Epidermal melanocyte (primary cell): ENCODE data around the gene ABCB9.
A peak's percentile ranks its signal among the peaks of the same experiment; 100 is the strongest.
"Not testable (repeated sequence)": the region's sequence is repeated elsewhere in the genome, so short reads cannot be mapped to it uniquely, and the experiment has no call there.

Experiments used
- DNase-seq: peaks from one replicate; pipeline ENCODE4 v3.0.0; 2011; ENCODE audit warnings: low spot score; ENCODE audit not compliant: insufficient read length

Gene ABCB9

DNA sequence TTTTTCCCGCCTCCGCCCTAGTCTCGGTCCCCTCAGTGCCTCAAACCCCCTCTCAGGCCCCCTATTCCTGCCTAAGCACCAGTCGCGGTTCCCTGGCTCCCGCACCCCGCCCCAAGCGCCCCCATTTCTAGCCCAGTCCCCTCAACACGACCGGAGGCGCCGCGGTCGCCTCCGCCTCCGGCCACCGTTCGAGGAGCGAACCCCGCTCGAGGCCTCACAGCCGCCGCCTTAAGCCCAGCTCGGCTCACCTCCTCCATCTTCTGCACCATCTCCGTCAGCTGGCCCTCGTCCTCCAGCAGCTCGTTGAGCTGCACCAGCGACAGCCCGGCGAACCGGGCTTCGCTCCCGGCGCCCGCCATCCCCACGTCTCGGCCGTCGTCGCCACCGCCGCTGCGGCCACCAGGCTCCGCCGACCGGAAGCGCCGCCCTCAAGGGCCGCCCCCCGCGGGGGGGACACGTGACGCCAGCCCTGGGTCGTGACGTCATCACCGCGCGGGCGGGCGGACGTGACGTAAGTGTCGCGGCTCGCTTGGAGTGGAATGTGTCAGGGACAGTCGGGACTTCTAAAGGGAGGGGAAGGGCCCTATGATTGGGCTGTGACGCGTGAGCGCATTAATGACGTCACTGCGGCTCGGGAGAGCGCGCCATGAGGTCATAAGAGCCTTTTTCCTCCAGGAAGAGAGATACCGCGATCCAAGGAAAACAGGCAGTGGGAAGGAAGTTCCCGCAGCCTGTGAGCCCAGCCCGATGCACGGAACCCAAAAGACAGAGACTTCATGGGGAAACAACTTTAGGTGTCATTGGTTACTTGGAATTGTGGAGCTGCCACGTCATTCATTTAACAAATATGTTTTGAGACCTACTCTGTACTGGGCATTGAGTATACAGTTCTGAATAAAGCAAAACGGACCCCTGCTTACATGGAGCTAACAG, 70.3 kb downstream of the ABCB9 start, which contains the start of gene VPS37B:
TSS of gene VPS37B (minus strand) at position 421 of the 933 bp plus-strand sequence. CDS start at position 359, 62 bp downstream.
- DNase-seq, result peak; percentile 63

DNA sequence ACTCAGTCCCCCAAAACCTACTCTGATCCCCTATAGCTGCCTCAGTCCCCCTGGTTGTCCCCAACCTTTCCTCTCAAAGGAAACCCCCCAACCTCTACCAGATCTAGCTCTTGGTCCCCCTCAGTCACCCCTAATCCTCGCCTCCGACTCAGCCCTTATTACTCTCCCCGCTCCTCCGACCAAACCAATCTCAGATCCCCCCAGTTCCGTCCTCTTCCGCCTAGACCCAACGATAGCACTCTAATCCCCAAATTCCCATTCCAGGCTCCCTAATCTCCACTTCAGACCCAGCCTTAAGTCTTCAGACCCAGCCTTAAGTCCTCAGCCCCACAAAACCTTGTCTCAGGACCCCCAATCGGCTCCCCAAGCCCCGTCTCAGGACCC, 71.0 kb downstream of the ABCB9 start:
- DNase-seq, result no peak

DNA sequence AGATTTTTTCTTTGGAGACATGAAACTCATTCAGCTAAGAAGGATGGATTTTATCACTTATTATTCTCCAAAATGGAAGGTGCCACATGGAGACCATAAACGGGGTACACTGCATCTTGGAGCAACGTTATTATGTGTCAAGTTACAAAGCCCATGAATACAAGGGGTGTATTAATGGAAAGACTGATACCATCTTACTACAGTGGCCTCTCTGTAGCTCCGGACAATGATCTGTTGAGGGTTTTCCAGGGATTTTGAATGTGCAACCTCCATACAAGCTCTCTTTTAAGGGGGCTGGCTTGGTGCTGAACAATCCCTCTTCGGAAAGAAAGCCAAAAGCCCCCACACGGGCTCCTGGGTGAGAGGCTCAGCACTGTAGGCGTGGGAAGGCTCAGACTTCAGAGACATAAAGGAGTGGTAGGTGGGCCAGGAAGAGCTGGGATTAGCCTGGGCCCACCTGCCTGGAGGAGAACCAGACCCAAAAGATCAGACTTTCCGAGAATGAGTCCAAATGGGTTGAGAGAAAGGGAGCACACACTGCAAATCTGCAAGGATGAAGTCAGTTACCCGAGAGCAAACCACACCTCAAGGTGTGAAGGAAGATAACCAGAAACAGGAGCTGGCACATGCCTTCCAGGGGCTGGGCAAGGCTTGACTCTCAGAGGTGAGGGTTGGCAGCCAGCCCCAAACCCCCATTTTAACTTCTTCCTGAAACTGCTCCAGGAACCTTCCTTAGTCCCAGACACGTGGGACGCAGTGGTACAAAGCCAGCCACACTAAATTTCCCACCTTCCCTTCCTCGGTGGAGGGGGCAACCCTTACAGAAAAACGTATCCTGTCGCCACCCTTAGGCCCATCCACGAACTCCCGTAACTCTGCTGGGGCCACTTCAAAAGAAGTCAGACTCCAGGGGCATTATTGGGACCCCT, 71.8 kb downstream of the ABCB9 start:
- no peak for DNase-seq

DNA sequence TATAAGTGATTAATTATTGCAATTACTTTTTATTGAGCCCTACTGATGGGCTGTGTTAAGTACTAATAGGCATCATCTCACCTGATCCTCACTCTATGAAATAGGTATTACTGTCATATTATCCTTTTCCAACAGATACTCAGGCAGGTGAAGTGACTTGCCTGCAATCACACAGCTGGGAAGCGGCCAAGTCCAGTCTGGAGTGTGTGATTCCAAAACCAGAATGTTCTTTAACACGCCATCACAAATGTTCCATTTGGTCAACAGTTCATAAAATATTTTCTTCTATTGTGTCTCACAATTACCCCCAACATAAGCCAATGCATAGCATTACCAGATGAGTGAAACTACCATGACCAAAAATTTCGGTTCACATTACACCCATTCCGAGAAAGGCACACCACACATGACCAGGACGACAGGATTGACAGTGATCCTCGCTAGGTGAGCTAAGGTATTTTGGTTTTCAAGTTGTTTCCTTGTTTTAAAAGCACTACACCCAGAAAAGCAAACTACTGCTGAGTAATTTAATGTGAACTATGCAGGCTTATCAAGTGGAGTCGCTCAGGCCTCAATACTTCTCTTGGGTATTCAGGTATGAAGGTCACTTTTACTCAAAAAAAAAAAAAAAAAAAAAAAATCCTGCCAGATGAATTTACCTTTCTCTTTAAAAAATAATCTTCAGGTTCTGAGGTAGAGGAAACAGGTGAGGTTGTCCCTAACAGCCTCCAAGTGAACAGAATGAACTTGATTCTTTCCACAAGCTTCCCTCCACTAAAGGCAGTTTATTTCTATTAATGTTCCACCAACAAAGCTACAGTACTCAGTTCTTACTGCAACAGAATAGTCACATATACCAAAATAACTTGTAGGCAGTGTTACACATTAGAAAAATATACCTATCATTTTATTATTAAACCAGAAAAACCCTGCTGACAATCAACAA, 72.8 kb downstream of the ABCB9 start:
- DNase-seq, result no peak

DNA sequence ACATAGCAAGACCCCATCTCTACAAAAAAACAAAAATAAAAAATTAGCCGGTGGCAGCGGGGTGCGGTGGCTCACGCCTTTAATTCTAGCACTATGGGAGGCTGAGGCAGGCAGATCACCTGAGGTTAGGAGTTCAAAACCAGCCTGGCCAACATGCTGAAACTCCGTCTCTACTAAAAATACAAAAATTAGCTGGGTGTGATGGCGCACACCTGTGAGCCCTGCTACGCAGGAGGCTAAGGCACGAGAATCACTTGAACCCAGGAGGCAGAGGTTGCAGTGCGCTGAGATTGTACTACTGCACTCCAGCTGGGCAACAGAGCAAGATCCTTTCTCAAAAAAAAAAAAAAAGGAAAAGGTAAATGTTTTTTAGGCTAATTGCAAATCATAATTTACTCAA, 73.5 kb downstream of the ABCB9 start:
- not testable (repeated sequence) for DNase-seq

DNA sequence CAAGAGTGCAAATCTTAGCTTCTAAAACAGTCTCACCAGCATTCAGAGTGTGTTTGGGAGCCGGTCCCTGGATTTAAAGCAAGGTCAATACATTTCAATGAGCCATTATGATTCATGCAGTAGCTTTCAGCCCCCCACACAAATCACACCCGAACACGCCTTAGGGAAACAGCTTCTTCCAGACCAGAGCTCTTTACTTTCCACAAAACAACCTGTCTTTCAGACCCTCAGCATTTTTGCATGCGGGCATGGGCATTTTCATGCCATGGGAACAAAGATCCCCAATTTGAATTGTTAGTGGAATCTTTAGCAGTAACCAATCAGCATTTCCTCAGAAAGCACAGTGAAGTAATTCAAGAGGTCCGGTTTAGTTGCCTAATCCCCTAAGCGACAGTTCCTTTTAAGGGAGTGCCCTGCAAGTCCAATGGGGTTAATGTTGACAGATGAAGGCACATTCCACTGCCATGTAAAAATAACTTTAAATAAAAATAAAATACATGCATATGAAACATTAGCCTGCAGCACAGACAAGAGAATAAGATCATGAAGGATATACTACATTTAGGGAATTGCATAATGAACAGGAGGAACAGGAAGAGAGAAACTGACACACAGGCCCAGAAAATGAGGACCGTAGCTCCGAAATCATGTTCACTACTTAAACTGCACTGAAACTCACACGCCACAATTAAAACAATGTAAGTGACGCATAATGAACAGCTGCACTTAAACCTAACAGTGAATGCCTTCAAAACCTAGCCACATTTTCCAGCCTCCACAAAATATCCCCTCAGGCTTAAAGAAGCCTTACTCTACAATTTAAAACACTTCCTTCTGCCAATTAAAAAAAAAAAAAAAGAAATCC, 74.4 kb downstream of the ABCB9 start:
- DNase-seq, result peak; percentile 92

DNA sequence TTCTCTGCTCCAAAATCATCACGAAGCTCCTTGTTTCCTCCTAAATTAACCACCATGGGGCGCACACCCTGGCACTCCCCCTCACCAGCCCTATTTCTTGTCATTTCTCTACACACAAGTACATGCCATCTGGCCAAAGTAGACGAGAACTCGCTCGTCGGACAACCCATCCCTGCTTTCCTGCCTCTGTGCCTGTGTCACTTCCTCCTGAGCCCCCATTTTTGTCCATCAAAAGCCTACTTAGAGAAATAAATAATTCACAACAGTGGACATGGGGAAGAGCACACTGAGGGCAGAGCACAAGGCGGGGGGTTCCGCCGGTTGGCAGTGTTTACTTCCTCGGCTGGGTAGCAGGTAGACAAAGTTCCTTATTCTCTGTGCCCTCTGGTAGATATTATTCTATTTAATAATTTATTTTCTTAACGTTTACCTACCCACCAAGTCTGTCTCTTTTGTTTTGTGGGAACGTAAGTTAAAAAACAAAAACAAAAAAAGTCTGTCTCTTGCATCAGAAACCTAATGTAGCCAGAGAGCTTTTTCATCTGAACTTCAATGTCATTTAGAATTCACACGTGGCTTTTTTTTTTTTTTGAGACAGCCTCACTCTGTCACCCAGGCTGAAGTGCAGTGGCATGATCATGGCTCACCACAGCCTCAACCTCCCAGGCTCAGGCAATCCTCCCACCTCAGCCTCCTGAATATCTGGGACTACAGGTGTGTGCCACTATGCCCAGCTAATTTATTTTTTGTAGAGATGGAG, 76.3 kb downstream of the ABCB9 start:
- DNase-seq, result no peak

DNA sequence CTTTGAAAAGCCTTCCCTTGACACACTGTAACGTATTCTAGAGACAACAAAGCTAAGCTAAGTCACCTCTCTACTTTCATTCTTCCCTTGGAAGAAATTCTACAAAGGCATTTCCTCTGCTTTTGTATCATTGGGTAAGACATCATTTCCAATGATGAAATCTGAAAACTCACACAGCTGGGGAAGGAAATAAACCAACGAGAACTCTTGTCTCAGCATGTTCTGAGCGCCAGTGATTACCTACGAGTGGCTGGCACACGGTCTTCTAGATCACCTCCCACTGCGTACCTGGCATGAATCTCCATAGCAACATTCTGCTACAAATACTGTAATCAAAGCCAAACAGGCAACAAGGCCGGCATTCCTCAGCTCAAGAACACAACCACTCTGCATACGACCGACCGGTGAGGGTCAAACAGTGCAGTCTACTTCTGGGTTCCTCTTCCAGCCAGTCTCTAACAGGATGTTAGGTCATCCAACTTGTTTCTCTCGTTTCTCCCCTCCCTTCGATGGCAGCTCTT, 78.0 kb downstream of the ABCB9 start:
- no peak for DNase-seq

DNA sequence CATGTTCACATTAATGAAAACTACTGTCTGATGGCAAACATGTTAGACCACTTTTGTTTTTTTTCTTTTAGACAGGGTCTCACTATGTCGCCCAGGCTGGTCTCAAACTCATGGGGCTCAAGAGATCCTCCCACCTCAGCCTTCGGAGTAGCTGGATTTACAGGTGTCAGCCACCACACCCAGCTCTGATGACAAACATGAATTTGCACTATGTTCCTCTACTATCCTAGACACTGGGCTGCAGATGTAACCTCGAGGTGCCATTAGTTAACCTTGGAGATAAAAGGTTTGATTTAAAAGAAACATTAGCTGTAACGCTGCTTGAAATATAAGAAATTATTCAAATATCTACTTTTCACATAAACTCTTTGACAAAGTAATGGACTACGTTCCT, 78.4 kb downstream of the ABCB9 start:
- no peak for DNase-seq

DNA sequence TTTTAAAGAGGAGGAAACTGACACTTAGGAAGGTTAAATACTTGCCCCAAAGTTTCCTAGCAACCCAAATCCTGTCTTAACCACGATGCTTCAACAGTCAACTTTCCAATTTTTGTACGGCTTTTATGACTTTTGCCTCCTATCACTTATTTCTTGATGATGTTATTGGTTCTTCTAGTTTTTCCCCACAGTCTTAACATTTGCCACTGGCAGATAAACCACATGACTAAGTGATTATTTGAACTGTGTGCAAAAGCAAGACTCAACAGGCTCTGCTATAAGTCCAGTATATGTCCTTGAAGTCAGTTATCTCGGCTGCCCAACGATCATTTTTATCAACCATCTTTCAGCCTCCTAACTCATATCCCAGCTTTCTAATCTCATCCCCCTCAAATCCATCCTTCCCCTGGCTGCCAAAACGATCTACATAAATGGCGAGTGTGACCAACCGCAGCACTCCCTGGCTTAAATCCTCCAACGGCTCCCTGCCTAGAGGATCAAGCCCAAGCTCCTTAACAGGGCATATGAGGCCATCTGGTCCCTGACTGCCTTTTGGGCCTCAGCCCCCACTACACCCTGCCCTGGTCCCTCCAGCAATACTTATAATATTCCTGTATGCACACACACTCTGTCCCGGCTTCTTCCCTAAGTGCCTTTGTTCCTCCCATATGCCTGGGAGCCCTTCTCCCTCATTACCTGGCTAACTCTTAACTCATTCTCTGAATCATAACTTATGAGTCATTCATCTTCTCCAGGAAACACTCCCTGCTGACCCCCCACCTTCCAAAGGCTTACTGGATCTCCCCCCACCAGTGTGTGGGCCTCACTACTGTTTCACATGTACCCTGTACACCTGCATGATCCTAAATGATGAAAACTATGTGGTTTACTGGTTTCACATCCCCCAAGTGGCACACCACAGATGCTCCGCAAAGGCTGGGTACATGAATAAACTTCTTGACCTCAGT, 79.1 kb downstream of the ABCB9 start:
- no peak for DNase-seq

DNA sequence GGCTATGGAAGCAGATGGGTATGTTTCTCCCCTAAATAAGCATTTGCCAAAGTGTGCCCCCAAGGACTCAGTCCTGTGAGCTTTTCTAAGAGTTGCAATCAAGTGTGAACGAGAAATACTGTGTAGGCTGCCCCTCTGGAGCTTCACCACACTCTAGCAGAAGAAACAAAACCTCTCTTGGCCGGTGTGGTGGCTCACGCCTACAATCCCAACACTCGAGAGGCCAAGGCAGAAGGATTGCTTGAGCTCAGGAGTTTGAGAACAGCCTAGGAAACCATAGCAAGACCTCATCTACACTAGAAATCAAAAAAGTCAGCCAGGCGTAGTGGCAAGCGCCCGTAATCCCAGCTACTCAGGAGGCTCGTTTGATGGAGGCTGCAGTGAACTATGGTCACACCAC, 80.1 kb downstream of the ABCB9 start:
- DNase-seq, result no peak

DNA sequence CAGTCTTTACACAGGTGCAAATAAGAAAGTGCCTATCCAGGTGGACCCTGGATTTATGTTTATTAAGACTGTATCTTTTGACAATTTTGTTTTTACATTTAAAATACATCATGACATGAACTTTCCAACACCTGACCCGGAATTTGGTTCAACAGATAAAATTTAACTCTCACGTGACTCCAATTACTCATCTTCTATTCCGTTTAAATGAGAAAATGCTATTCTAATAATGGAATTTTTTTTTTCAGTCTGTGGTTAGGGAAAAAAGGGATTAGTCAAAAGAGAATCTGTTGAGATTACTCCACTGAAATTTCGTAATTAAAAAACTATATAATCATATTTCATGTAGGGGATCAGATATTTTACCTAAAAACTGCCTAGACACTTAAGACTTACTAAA, 81.4 kb downstream of the ABCB9 start:
- no peak for DNase-seq

DNA sequence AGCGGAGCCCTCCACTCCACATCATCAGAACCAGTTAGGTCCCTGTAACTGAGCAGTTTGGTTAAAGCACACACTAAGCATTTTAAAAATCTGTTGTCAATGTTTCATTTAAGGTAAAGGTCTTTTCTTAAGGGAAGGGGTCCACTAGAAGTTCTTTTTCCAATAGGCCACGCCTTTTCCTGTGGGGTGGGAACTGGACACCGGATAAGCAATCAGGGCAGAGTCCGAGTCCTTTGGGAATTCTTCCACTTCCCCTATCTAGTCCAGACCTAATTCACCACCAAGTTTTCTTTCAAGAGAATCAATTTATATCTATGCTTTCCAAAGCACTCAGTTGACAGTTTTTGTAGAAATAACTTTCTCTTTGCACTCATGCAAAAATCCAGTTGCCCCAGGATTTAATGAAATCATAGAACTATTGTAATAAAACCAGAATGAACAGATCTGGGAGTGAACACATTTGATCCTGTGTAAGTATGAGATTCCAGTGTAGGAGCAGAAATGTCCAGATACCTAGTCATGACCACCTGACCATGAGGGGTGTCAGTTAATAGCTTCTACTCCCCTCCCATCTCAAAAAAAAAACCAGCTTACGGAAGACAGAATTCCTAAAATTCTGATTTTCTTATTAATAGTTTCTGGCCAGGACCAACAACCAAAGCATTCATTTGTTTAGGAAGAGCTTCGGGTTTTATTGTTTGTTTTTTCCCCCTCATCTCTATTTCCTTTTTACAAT, 82.0 kb downstream of the ABCB9 start:
- no peak for DNase-seq

DNA sequence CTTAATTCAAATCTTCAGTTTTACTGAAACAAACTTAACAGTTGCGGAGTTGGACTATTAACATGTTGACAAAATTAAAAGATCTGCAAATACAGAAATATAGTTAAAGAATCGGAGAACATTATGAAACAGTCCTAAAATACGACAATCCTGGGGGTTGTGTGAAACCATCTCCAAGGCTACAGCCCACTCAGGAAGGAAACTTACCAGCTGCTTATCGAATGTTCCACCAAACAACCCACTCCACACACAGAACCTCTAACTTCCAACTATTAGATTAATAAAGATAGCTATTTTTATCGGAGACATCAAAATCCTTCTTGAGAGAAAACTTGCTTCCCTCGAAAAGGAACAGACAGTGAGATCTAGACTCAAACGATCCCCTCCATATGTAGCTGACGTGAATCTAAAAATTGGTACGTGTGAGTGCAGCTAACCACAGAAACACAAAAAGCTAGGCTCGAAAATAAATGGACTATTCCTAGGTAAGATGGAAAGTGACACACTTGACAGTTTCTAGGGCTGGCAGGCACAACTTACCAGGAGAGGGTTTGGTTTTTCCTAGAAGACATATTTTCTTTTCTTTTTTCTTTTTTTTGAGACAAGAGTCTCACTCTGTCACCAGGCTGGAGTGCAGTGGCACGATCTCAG, 83.2 kb downstream of the ABCB9 start:
- DNase-seq, result no peak

DNA sequence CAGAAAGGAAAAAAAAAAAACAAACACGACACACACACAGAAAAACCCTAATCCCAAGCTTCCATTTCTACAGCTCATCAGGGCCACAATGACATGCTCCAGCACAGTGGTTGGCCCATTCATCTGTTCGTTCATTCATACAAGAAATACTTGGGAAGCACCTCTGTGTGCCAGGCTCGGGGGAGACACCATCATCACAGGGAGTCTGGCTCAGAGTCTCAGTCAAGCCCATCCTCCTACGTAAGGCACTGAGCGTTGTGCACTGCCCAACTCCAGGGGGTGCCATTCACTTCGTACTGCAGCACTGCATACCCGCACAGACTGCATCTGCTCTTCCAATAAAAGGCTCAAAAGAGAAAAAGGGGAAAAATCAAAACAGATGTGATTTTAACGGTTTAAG, 85.6 kb downstream of the ABCB9 start:
- no peak for DNase-seq

DNA sequence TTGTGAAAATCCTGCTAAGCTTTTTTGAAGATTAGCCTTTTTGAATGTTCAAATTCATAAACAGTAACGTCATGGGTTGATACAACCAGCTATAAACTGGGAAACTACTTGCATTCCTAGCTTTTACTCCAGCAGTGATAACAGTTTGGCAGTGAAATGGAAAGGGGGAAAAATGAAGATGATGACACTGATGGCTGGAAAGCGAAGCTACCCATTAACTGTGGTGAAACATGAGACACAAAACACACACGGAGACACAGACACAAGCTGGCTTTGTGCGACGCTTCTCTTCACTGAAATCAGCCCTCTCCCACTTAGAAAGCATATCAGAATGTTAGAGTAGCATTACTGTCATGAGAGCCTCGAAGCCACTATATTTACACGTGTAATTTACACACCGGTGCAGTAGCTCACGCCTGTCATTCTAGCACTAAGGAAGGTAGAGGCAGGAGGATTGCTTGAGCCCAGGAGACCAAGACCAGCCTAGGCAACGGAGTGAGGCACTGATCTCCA, 86.1 kb downstream of the ABCB9 start:
- no peak for DNase-seq
